Epithelial cell of prostate (primary cell): Measurements from ENCODE around the gene DSC2.

ENCODE experiments used
- DNase-seq: peaks from one replicate; pipeline ENCODE4 v3.0.0-alpha.2; 2011; ENCODE audit warnings: low read depth, low spot score
- H3K27ac ChIP-seq: fragments of 450-650 bp; 2 replicates; pipeline ENCODE4 v1.5.1; 2017; ENCODE audit warnings: mild to moderate bottlenecking

DSC2 gene

GRCh38 chr18:31099450-31100230 lies 2.6 kb downstream of the DSC2 start:
- DNase-seq: no peak
- H3K27ac ChIP-seq: peak overlapping the region; percentile 96

DNA sequence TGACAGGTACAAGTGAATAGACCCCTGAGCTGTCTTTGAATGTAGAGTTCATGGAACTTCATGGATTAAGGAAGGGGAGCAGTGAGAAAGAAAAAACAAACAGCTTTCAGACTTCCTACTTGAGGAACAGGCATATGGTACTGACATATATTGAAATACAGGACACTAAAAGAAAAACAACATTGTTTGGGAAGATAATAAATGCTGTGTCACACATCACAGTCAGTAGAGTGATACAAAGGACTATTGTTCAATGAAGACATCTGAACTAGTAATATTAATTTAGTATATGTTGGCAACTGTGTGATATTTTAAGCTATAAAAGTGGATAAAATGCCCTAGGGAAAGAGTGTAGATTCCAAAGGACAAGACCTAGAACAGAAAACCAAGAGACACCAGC lies 3.3 kb downstream of the DSC2 start:
- no peak for DNase-seq
- H3K27ac ChIP-seq: peak overlapping the region; percentile 96

DNA sequence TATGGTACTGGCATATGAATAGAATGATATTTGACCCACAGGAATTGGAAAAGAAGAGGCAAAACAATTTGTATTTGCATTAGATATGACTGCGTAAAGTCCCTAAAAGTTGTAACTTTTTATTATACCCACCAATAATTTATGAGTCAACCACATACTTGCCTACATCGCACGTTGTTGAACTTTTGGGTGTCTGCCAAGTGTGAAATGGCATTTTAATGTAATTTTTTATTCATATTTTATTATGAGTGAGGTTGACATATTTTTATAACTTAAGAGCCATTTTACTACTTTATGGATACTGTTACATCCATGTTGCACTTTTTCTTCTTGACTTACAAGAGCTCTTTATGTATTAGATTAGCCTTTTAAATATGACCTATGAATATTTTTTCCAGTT lies 4.6 kb downstream of the DSC2 start:
- DNase-seq: no peak
- no peak overlapping the region for H3K27ac ChIP-seq

- H3K27ac ChIP-seq: no peak overlapping the region
- no peak for DNase-seq
Observed at GRCh38 chr18:31093880-31094279, 8.3 kb downstream of the DSC2 start.

- DNase-seq: no peak
- no peak overlapping the region for H3K27ac ChIP-seq
Observed at GRCh38 chr18:31093294-31093693, 8.9 kb downstream of the DSC2 start.

DNA sequence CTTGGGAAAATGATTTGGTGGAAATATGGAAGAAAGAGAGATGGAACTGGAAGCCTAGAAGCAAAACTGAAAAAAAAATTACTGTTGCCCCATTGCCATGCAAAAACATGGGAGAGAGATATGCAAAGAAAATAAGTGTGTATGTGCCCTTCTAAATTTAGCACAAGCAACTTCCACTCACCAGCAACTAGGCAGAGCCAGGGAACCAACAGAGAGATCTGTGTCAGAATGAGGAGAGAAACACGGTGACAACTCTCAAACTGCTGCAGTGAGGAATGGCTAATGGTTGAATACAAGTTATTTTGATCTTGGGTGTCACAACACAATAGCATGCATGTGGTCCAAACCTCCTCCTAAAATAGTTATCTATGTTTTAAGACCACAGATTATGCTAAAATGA lies 10.9 kb downstream of the DSC2 start:
- H3K27ac ChIP-seq: no peak overlapping the region
- no peak for DNase-seq

- no peak for DNase-seq
- peak overlapping the region; percentile 14 for H3K27ac ChIP-seq
Observed at GRCh38 chr18:31088532-31088931, 13.7 kb downstream of the DSC2 start.

- no peak overlapping the region for H3K27ac ChIP-seq
- no peak for DNase-seq
Observed at GRCh38 chr18:31079973-31080372, 22.2 kb downstream of the DSC2 start.

GRCh38 chr18:31077878-31078277 lies 24.3 kb downstream of the DSC2 start:
- no peak for DNase-seq
- peak overlapping the region; percentile 51 for H3K27ac ChIP-seq

DNA sequence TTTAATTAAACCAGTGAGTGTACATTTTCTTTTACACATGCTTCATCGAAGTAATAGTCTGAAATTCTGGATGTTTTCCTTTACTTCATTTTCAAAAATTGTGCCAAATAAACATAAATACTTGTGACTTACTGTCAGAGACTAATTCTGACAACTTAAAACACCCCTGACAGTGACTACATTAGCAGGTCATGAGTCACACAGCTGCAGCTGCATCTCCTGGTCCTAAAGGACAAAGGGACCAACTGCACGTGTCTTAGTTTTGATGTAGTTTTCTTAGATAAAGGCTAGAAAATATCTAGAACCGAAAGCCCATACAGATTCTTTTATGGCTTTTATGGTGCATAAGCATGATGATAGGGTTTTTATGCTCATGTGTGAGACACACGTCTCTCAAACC lies 30.0 kb downstream of the DSC2 start:
- no peak for DNase-seq
- no peak overlapping the region for H3K27ac ChIP-seq

- no peak for DNase-seq
- no peak overlapping the region for H3K27ac ChIP-seq
Observed at GRCh38 chr18:31070206-31070605, 32.0 kb downstream of the DSC2 start.

- H3K27ac ChIP-seq: no peak overlapping the region
- no peak for DNase-seq
Observed at GRCh38 chr18:31066266-31066665, 36.0 kb downstream of the DSC2 start.

- peak overlapping the region; percentile 57 for H3K27ac ChIP-seq
- DNase-seq: no peak
Observed at GRCh38 chr18:31065036-31065773, 37.0 kb downstream of the DSC2 start.

- peak; percentile 85 for DNase-seq
- H3K27ac ChIP-seq: peak overlapping the region; percentile 57
Observed at GRCh38 chr18:31064130-31064529, 38.1 kb downstream of the DSC2 start.

DNA sequence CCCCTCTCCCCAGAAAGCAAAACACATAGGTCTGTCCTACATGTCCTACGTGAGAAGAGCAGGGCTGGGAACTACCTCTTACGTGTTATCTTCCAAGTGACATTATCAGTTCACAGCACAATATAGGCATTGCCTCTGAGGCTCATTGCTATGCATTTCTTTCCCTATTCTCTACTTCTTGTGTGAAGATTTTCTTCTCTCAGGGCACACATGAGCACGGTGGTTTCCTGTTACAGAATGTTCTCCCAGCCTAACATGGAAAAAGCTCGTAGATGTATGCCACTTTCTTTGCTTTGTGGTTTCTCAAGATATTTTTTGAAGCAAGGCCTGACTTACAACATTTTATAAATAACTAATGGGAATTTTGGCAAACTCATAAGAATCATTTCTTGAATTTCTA lies 40.3 kb downstream of the DSC2 start:
- DNase-seq: no peak
- H3K27ac ChIP-seq: no peak overlapping the region

- H3K27ac ChIP-seq: no peak overlapping the region
- DNase-seq: no peak
Observed at GRCh38 chr18:31058897-31059296, 43.3 kb downstream of the DSC2 start.

- no peak for DNase-seq
Observed at GRCh38 chr18:31057917-31058316, 44.3 kb downstream of the DSC2 start.

DNA sequence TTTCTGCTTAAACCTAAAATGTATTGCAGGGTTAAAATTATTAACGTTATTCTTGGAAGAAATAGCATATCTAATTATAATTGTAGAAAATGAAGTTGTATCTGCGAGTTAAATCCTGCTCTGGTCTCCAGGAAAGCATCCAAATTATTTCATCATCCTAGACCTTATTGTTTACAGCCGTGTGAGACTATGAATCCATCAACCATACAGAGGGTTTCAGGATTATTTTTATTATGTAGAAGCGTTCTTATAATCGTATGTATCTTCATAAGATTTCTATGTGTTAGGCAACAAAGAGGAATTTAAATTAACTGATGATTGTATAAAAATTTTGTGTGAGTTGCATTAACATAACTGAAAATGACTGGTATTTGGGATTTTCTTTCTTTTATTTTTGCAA lies 45.2 kb downstream of the DSC2 start:
- peak overlapping the region; percentile 4 for H3K27ac ChIP-seq
- no peak for DNase-seq

More at GRCh38 chr18:31057917-31058316, 44.3 kb downstream of the DSC2 start:
- H3K27ac ChIP-seq: no peak overlapping the region

- peak overlapping the region; percentile 4 for H3K27ac ChIP-seq
- DNase-seq: no peak
Observed at GRCh38 chr18:31056296-31056695, 45.9 kb downstream of the DSC2 start.

DNA sequence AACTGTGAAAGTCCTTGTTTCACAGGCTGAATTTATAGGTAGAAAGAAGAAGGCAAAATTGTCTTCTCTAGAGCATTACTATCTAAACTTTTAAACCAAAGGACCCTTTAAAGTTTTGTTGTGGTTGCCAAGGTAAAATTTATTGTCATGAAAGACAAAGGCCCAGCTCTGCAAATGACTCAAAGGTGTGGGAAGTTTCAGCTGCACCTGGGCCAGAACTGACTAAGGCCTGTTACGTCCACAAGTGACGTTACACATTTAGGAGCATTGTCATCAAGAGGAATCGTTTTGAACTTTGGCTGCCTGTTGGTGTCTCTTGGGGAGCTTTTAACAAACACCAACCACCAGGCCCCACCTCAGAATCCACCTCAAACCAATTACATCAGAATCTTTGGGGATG lies 51.6 kb downstream of the DSC2 start:
- H3K27ac ChIP-seq: no peak overlapping the region
- DNase-seq: peak; percentile 83

DNA sequence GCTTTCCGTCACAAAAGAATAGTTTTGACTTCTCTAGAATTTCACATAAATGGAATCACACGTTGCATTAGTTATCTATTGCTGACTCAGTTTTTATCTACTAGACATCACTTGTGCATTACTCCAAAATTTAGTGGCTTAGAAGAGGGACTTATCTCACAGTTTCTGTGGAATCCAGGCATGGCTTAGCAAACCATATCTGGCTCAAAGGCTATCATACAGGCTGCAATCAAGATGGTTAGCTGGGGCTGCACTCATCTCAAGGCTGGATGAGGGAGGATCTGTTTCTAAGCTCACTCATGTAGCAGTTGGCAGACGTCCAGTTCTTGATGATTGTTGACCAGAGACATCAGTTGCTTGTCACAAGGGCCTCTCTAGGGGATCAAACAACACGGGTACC lies 53.0 kb downstream of the DSC2 start:
- DNase-seq: no peak
- no peak overlapping the region for H3K27ac ChIP-seq

DNA sequence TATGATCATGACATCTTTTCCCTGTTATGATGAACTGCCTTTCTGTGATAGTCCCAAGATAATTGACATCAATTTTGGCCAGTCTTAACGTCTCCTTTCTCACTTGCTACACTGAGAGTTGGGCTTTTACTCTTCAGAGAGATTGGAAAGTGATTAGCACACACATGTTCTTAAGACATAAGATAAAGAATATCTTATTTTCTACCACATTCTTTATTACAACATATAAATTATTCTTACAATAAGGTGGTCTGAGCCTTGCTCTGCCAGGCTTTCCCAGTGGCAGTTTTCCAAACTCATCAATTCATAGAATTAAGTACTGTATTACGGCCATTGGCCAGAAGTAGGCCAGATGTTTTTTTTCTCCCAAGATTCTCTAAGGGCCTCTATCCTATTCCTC lies 54.0 kb downstream of the DSC2 start:
- H3K27ac ChIP-seq: no peak overlapping the region
- no peak for DNase-seq
